Right hindlimb (tissue), 1 donor: Measurements from ENCODE around the gene FOXN1.
"Not testable (repeated sequence)": the region's sequence is repeated elsewhere in the genome, so short reads cannot be mapped to it uniquely, and the experiment has no call there.

ENCODE experiments used
- DNase-seq: peaks from one replicate; pipeline ENCODE4 v3.0.0-alpha.2; 2018

The FOXN1 gene

DNA sequence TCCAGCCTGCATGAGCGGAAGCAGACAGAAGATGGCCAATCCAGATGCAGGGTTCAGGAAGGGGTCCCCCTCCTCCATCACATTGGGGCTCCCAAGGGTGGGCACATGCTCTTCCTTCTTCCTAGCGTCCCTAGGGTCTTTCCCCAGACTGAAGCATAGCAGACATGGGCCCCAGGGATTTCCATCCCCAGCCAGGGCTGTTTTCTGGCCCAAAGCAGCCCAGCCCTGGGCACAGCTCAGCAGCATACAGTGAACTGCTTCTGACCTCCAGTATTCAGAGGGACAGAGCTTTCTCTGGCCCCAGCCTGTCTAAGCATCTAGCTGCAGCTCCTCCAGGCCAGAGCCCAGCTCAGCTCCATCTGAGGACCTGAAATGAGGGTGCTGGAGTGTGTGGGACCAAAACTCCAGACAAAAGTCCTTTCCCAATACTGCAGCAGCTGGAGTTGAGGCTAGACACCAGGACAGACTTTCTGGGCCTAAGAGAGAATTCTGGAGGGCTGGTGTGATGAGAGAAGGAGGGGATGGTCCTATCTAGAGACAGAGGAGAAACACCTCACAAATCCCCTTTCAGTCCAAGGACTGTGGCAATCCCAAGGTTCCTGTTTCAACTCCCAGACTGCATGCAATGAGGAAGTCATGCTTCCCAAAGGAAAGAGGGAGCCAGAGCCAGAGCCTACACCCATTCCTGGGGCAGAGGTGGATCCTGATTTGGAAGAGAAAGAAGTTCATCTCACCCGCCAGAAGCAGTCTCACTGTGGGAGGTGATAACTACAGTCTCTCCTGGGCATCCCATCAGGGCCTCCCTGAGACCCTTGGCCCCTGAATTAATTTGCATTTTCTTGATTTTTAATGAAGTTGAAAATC, 4.5 kb upstream of the FOXN1 start:
- DNase-seq = no peak

DNA sequence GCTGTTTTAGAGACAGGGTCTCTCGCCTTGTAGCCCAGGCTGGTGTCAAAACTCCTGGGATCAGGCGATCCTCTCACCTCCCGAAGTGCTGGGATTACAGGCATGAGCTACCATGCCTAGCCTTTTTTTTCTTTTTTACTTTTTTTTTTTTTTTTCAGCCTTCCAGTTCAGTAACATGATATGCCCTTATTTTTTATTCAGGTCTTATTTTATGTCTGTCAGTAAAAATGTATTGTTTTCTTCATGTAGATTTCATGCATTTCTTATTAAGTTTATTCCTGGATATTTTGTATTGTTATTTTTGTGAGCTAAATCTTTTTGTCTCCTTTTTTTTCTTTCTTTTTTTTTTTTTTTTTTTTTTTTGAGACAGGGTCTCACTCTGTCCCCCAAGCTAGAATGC, 2.7 kb upstream of the FOXN1 start:
- DNase-seq = no peak

GRCh38 chr17:28506763-28507487, 777 bp downstream of the FOXN1 start:
- no peak for DNase-seq

- DNase-seq = no peak
Measured at GRCh38 chr17:28507567-28508203, 1.5 kb downstream of the FOXN1 start.

GRCh38 chr17:28508211-28508724, 2.1 kb downstream of the FOXN1 start:
- no peak for DNase-seq

- DNase-seq = no peak
Measured at GRCh38 chr17:28509789-28510188, 3.6 kb downstream of the FOXN1 start.

GRCh38 chr17:28511858-28512461, 5.8 kb downstream of the FOXN1 start:
- DNase-seq = no peak

DNA sequence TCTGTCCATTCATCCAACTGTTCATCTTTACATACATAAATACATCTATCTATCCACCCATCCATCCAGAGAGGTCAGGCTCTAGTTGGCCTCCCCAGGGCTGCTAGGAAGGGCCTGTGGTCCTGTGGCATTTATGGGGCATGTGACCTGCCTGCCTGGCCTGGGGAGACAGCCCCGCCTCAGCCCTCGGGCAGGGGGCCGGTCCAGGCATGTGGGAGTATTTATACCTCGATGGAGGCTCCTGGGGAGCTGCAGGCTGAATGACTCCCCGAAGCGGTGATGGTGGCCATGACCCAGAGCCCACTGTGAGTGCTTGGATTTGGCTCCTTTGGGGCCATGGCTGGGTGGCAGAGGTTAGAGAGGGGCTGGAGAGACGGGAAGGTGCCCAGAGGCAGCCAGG, 7.3 kb downstream of the FOXN1 start:
- no peak for DNase-seq

DNA sequence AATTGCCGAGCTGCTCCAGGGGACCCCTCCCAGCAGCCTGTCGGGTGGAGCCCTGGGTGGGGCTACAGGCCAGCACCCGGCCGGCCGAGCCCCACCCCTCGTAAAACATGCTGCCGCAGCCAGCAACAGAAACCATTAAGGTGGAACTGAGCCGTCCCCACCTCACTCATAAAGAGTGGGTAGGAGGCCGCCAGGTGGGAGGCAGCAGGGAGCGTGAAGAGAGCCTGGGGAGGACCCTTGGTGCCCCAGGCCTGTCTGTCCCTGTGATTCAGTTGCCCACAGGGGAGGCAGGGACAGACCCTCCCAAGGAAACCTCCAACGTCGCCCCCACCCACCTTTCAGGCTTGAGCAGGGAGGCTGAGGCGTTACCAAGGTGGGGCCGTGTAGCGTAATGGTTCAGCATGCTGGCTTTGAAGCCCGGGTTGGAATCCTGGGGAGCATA, 8.4 kb downstream of the FOXN1 start:
- DNase-seq = no peak

GRCh38 chr17:28515518-28515917, 9.4 kb downstream of the FOXN1 start:
- no peak for DNase-seq

GRCh38 chr17:28518132-28518531, 12.0 kb downstream of the FOXN1 start:
- no peak for DNase-seq

GRCh38 chr17:28518578-28518977, 12.4 kb downstream of the FOXN1 start:
- no peak for DNase-seq

GRCh38 chr17:28519236-28519635, 13.1 kb downstream of the FOXN1 start:
- DNase-seq = no peak

DNA sequence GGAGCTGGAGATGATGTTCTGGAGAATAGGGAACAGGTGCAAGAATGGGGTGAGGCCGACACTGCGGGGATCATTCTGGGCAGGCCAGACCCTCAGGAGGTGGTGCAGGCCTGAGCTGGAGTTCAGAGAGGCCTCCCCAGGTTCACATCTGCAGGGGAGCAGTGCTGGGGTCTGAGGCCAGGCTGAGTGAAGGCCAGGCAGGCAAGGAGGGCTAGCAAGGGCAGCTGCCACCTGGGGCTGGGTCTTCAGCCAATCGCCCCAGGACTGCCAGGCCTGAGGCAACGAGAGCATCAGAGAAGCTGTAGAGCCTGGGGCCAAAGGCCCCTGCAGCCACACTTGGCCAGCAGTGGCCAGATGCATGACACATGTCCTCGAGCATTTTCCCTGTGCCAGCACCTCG, 14.5 kb downstream of the FOXN1 start:
- no peak for DNase-seq

DNA sequence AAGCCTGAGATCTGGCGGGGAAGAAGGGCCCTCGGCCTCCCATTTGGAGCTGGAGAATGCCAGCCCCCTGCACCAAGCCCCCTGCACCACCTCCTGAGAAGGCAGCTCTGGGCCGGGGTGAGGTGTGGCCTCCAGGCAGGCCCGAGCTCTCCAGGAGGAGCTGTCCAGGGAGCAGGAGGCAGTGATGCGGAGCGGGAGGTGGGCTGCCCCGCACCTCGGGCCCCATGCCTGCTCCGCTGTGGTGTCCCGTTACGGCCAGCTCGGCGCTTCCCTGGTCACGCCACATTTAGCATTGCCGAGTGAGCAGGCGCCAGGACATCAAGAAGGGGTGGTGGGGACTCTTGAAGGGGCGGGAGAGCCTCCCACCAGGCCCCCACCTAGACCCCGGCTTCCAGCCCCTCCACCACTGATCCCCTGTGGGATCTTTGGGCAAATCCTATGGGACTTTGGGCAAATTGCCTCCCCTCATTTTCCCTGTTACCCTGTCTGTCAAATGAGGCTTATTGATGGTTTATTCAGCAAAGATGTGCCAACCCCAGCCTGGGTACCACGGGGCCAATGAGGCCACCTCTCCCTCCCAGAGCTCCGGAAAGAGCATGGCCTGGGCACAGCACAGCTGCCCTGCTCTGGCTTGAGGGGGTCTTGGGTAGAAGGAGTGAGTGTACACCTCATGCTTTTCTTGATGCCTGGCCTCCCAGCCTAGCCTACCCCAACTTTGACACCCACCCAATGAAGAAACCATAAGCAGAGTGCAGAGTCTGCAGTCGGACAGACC, 15.3 kb downstream of the FOXN1 start:
- DNase-seq = no peak

GRCh38 chr17:28522281-28522680, 16.1 kb downstream of the FOXN1 start:
- not testable (repeated sequence) for DNase-seq

DNA sequence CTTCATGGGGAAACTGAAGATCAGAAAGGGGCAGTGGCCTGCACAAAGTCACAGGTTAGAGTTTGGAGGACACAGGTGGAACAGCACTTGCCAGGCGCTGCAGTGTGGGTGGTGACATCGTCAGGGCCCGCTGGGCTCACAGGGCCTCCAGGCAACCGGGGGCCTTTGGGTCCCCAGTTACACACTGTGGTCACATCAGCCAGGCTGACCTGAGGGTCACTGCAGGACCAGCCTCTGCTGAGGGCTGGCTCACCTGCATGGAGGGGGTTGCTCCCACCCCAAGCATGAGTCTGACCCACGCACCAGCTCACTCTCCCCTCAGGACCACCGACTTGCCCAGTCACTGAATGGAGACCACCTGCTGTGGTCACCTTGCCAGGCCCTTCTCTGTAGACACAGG, 17.0 kb downstream of the FOXN1 start:
- DNase-seq = no peak

DNA sequence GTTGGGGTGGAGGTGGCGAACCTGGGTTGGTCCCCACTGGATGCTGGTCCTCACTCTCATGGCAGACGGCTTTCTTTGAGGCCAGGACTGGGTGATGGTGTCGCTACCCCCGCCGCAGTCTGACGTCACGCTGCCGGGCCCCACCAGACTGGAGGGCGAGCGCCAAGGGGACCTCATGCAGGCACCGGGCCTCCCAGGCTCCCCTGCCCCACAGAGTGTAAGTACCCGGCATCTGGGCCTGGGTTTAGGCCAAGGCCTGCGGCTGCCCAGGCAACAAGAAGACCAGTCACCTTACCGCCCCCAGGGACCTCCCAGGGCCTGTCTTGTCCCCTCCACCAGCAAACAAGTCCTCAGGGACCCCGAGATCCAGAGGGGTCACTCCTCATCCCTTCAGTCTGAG, 17.7 kb downstream of the FOXN1 start:
- no peak for DNase-seq

DNA sequence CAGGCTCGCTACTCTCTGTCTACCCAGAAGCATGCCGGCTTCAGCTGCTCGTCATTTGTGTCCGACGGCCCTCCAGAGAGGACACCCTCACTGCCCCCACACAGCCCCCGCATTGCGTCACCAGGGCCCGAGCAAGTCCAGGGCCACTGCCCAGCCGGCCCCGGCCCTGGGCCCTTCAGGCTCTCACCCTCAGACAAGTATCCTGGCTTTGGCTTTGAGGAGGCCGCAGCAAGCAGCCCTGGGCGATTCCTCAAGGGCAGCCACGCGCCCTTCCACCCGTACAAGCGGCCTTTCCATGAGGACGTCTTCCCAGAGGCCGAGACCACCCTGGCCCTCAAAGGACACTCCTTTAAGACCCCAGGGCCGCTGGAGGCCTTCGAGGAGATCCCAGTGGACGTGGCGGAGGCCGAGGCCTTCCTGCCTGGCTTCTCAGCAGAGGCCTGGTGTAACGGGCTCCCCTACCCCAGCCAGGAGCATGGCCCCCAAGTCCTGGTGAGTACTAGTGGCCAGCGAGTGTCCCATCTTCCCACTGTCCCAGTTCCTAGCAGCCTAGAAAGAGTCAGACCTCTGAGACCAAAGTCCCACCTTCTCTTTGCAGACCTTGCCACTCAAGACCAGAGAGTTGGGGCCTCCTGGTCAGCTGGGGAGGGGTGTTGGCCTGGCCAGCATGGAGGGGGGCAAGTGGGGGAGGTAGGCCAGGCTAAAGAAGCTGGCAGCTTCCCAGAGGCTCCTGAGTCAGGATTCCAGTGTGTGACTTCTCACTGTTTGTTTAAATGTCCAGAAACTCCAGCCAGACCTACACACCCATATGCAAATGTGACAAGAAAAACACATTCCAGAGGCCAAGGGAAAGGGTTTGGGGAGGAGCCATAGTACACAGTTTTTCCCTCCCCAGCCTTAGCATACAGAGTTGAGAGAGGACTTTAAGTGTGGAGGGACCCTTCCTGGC, 18.6 kb downstream of the FOXN1 start:
- no peak for DNase-seq

DNA sequence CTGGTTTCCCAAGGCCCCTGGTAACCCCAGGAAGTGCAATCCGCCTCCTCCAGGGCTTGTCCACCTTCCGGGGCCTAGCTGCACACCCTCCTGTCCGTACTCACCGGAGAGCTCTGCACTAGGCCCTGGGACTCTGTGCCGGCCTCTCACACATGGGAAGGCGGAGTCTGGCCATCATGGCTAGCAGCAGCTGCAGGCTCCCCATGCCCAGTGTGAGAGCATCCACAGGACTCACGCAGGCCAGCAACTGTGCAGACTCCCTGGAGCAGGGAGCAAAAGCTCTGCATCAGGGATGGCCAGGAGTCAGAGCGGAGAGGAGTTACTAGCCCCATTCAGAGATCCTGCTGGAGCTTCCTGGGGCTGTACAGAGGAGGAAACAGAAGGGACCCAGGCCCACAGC, 20.2 kb downstream of the FOXN1 start:
- DNase-seq = no peak

DNA sequence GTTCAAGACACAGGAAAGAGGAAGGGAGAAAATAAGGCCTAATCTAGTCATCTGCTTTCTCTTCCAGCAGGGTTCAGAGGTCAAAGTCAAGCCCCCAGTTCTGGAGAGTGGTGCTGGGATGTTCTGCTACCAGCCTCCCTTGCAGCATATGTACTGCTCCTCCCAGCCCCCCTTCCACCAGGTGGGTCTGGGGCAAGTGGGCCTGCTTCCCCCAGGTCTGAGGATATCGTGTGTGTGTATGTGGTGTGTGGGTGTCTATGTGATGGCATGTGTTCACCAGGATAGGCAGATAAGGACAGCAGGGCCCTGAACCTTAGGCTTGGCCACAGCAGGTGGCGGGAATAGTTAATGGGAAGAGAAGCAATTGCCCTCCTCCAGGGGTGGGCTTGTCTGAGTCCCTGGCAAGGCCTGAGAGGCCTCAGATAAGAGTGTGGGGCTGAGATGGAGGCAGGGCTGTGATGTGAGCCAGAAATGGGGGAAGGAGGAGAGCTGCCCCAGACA, 21.1 kb downstream of the FOXN1 start:
- no peak for DNase-seq
